VCaP (cell line): ENCODE data around the gene KLHDC4.
"Not testable (repeated sequence)": the region's sequence is repeated elsewhere in the genome, so short reads cannot be mapped to it uniquely, and the experiment has no call there.

Experiments used
- H3K27ac ChIP-seq: fragments of 450-650 bp; 2 replicates; pipeline ENCODE4 v1.5.1; 2017
- TF ChIP-seq, protein P1 (sequence below): fragments of 450-650 bp; conservative IDR thresholded peaks from 2 replicates; pipeline ENCODE4 v1.5.1; 2017; ENCODE audit warnings: mild to moderate bottlenecking, moderate library complexity

The KLHDC4 gene

DNA sequence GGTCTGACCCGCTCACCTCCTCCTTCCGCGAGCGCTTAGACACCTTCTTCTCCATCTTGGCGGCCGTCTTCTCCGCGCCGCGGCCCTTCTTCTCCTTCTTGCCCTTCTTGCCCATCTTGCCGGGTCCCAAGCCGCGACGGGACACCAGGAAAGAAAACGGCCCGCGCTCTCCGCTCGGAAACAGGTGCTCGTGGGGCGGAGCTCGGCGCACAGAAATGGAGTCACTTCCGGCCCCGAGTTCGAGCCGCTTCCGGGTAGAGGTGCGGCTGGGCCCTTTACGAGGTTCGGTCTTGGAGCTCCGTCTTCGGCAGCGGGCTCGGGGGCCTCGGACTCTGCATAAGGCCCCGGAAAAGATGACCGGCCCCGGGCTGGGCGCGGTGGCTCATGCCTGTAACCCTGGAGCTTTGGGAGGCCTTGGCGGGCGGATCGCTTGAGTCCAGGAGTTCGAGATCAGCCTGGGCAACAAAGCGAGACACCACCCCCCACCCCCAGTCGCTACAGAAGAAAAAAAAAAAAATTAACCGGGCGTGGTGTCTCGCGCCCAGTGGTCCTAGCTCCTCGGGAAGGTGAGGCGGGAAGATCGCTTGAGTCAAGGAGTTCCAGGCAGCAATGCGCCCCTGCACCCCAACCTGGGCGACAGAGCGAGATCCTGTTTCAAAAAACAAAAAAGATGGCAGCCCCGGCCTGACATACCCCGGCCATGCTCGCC, at the start of gene KLHDC4:
Gene KLHDC4, minus strand, starts transcription at position 211 of the 709 bp plus-strand sequence. Its CDS starts 96 bp downstream, at position 115.
- H3K27ac ChIP-seq = peak within 1 kb of the TSS; percentile 56
- TF ChIP-seq, protein P1, sequence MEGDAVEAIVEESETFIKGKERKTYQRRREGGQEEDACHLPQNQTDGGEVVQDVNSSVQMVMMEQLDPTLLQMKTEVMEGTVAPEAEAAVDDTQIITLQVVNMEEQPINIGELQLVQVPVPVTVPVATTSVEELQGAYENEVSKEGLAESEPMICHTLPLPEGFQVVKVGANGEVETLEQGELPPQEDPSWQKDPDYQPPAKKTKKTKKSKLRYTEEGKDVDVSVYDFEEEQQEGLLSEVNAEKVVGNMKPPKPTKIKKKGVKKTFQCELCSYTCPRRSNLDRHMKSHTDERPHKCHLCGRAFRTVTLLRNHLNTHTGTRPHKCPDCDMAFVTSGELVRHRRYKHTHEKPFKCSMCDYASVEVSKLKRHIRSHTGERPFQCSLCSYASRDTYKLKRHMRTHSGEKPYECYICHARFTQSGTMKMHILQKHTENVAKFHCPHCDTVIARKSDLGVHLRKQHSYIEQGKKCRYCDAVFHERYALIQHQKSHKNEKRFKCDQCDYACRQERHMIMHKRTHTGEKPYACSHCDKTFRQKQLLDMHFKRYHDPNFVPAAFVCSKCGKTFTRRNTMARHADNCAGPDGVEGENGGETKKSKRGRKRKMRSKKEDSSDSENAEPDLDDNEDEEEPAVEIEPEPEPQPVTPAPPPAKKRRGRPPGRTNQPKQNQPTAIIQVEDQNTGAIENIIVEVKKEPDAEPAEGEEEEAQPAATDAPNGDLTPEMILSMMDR = no peak

DNA sequence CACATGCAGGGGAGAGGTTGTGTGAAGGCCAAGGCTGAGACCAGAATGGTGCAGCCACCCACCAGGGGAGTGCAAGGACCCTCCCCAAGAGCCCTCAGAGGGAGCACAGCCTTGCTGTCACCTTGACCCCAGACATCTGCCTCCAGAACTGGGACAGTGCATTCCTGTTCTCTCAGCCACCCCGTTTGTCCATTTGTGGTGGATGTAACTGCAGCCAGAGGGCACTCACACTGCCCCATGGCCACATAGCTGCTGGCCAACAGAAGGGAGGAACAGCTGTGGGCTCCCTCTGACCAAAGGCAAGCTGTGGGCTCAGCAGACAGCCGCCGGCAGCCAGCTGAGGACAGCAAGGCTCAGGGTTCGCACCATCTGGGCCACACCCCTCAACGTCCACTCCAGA, 49.8 kb upstream of the KLHDC4 start:
- TF ChIP-seq, protein P1 = no peak
- H3K27ac ChIP-seq = no peak overlapping the region

DNA sequence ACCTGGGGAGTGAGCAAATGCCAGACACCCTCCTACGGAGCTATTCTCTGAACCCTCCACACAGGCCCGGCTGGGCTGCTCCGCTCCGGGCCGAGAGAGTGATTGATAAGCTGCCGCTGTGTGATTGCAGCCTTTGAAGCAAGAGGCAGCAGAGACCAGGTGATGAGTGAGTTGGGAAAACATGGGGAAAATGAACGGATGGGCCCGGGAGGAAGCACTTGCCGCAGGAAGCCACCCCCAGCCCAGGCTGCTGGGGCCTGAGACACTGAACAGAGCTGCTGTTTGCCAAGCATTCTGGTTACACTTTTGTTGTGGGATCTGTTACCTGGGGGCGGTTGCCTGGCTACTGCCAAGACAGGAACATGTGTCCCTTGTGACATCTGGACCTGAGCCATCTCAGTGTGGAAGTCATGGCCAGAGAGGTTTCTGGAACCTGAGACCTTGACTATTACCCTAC, 46.4 kb upstream of the KLHDC4 start:
- TF ChIP-seq, protein P1 = no peak
- H3K27ac ChIP-seq = no peak overlapping the region

DNA sequence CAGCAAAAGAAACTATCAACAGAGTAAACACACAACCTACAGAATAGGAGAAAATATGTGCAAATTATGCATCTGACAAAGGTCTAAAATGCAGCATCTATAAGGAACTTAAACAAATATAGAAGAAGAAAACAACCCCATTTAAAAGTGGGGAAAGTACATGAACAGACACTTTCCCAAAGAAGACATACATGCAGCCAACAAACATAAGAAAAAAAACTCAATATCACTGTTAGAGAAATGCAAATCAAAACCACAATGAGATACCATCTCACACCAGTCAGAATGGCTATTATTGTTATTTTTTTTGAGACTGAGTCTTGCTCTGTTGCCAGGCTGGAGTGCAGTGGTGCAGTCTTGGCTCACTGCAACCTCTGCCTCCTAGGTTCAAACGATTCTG, 45.7 kb upstream of the KLHDC4 start:
- H3K27ac ChIP-seq = not testable (repeated sequence)

DNA sequence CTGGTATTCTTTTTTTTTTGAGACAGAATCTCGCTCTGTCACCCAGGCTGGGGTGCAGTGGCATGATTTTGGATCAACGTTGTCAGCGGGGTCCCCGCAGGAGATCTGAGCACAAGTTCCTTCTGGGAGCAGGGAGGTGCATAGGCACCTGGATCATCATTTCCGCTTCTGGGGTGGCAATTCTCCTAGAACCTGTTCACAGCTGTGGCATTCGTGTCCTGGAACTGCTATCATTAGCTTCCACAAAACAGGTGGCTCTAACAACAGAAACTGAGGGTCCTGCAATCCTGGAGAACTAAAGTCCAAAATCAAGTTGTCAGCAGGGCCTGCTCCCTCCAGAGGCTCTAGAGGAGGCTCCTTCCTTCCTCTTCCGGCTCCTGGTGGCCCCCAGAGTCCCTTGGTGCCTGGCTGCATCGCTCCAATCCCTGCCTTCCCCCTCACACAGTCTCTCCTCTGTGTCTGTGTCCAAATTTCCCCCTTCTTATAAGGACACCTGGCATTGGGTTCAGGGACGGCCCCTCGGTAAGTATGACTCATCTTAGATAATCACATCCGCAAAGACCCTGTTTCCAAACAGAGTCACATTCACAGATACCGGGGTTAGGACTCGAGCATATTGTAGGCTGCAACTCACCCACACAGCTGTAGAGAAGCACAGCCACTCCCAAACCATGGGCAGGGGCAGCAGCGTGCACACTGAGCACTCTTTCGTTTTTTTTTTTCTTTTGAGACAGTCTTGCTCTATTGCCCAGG, 43.5 kb upstream of the KLHDC4 start:
- H3K27ac ChIP-seq = no peak overlapping the region
- TF ChIP-seq, protein P1 = no peak

DNA sequence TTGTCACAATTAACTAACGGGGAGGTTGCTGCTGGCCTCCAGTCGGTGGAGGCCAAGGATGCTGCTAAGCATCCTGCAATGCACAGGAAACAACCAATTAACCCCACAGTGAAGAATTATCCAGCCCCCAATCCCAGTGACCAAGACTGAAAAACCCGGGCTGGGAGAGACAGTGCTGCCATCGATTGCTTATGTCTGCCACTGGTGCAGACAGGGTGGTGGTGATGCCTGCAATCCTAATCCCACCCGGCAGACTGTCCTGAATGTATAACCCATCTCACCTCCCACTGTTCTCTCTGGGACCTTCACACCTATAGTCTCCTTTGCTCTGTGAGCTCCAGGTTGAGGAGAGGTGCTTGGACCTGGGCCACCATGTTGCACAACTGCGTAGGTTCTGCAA, 42.3 kb upstream of the KLHDC4 start:
- TF ChIP-seq, protein P1 = no peak
- no peak overlapping the region for H3K27ac ChIP-seq

DNA sequence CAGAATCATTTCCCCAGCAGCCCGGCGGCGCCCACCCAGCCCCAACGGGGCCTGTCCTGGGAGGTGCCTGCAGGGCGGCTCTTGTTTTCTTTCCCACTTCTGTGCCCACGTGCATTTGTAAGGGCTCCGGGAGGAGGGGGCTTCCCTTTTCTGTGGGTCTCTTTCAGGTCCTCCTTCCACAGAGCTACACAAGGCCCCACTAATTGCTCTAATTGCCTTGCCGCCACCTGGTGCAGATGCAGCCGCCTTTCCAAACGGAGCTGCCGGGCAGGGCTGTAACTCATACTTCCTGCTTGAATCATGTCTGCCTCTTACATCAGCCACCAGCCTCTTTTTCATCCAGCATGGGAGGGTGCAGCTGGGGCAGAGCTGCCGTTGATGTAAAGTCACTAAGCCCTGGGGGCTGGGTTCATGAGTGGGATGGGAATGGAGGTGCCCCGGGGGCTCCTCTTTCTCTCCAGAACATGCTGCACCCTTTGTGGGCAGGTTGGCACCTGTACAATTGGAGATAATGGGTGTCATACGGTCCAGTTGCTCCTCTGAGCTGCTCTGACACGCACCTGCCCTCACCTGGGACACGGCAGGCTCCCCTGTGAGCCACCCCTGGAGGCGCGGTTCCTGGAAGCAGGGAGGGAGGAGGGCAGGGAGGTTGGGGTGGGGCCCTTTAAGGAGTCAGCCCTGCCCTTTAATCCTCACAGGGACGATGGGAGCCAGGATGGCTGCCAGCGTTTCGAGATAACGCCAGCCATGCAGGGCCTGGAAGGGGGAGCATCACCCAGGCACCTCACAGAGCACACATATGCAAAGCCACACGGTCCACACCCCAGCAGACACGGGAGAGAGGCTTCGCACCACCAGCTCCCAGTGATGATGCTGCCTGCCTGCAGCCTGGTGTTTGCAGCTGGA, 41.1 kb upstream of the KLHDC4 start:
- no peak overlapping the region for H3K27ac ChIP-seq
- TF ChIP-seq, protein P1 = no peak
